Chondrocyte (in vitro differentiated cells): ENCODE results near the gene SIGLEC9. TPM values are rescaled to one million over a fixed set of nuclear protein-coding genes. Genes with fewer than 3 reads are reported as not detected.
"Not testable (repeated sequence)": the region's sequence is repeated elsewhere in the genome, so short reads cannot be mapped to it uniquely, and the experiment has no call there.

Experiments
- DNase-seq: peaks from one replicate; pipeline ENCODE4 v3.0.0; 2021; ENCODE audit warnings: mixed read lengths, low spot score
- H3K27ac Mint-ChIP-seq: one replicate; pipeline ENCODE4 v1.8.0; 2021; ENCODE audit warnings: mild to moderate bottlenecking, moderate library complexity, mixed read lengths; ENCODE audit not compliant: unreplicated experiment
- H3K27me3 Mint-ChIP-seq: 2 replicates; pipeline ENCODE4 v1.8.0; 2021; ENCODE audit warnings: low read depth, mixed read lengths
- H3K36me3 Mint-ChIP-seq: 2 replicates; pipeline ENCODE4 v1.8.0; 2021; ENCODE audit warnings: low read depth, mixed read lengths
- H3K4me1 Mint-ChIP-seq: 2 replicates; pipeline ENCODE4 v1.8.0; 2021; ENCODE audit warnings: low read depth, mild to moderate bottlenecking, mixed read lengths
- H3K4me3 Mint-ChIP-seq: one replicate; pipeline ENCODE4 v1.8.0; 2021; ENCODE audit warnings: mild to moderate bottlenecking, moderate library complexity, mixed read lengths; ENCODE audit not compliant: unreplicated experiment
- H3K9me3 Mint-ChIP-seq: 2 replicates; pipeline ENCODE4 v1.8.0; 2021; ENCODE audit warnings: low read depth, mixed read lengths
- CTCF ChIP-seq: fragments of 200-600 bp; sonication (generic); IDR thresholded peaks from 2 replicates; pipeline ENCODE4 v1.5.0; 2021; ENCODE audit warnings: antibody characterized with exemption, mild to moderate bottlenecking, moderate library complexity
- total RNA-seq: library from RNA; stranded (reverse); gene quantifications from 3 replicates; pipeline ENCODE4 v1.2.1, GENCODE V29; 2021

SIGLEC9 gene
- total RNA-seq, 1 donor from 2014 or later: not detected

- Mint-ChIP-seq H3K4me1 (no peaks in the 10 kb centered on the region), H3K27ac (no peak overlapping the region), H3K9me3 (no peaks in the 10 kb centered on the region), H3K27me3 (peaks cover 35% of the 10 kb centered on the region), H3K36me3 (no peaks in the 10 kb centered on the region), H3K4me3 (no peak overlapping the region)
- TF ChIP-seq CTCF: no peak
- no peak for DNase-seq
These were observed 42.3 kb downstream of the SIGLEC9 start for GRCh38 chr19:51166846-51167490.

- Mint-ChIP-seq H3K4me1 (no peaks in the 10 kb centered on the region), H3K27me3 (peaks cover 30% of the 10 kb centered on the region), H3K36me3 (no peaks in the 10 kb centered on the region), H3K9me3 (no peaks in the 10 kb centered on the region), H3K27ac (no peak overlapping the region), H3K4me3 (no peak overlapping the region)
- no peak for DNase-seq
- TF ChIP-seq CTCF: no peak
These were observed 44.0 kb downstream of the SIGLEC9 start for GRCh38 chr19:51168564-51169282.

GRCh38 chr19:51169283-51169918 is 44.7 kb downstream of the SIGLEC9 start:
- DNase-seq, H3K36me3 Mint-ChIP-seq, H3K4me1 Mint-ChIP-seq, H3K27ac Mint-ChIP-seq, H3K9me3 Mint-ChIP-seq, H3K4me3 Mint-ChIP-seq: not testable (repeated sequence)
- TF ChIP-seq CTCF: peak; percentile 88
- H3K27me3 Mint-ChIP-seq: peaks cover 28% of the 10 kb centered on the region

- DNase-seq: no peak
- Mint-ChIP-seq H3K27me3 (peaks cover 16% of the 10 kb centered on the region), H3K4me1 (no peaks in the 10 kb centered on the region), H3K4me3 (no peak overlapping the region), H3K36me3 (no peaks in the 10 kb centered on the region), H3K9me3 (no peaks in the 10 kb centered on the region), H3K27ac (no peak overlapping the region)
- TF ChIP-seq CTCF: no peak
These were observed 47.5 kb downstream of the SIGLEC9 start for GRCh38 chr19:51172223-51172622.

GRCh38 chr19:51173681-51174080 is 49.0 kb downstream of the SIGLEC9 start:
- Mint-ChIP-seq H3K36me3 (no peaks in the 10 kb centered on the region), H3K4me3 (no peak overlapping the region), H3K9me3 (no peaks in the 10 kb centered on the region), H3K27ac (no peak overlapping the region), H3K4me1 (no peaks in the 10 kb centered on the region), H3K27me3 (peaks cover 14% of the 10 kb centered on the region)
- no peak for DNase-seq
- no peak for TF ChIP-seq CTCF
